Fibroblast of gingiva (primary cell): ENCODE measurements around the gene SORCS1.
"Not testable (repeated sequence)": the region's sequence is repeated elsewhere in the genome, so short reads cannot be mapped to it uniquely, and the experiment has no call there.

Source experiments
- DNase-seq: peaks from one replicate; pipeline ENCODE4 v3.0.0-alpha.2; 2011; ENCODE audit warnings: low read depth

SORCS1 gene

GRCh38 chr10:107043461-107043860, 121.0 kb downstream of the SORCS1 start:
- DNase-seq: no peak

- DNase-seq: no peak
Measured at GRCh38 chr10:107037192-107038122, 127.0 kb downstream of the SORCS1 start.

- DNase-seq: no peak
Measured at GRCh38 chr10:107033799-107034422, 130.6 kb downstream of the SORCS1 start.

DNA sequence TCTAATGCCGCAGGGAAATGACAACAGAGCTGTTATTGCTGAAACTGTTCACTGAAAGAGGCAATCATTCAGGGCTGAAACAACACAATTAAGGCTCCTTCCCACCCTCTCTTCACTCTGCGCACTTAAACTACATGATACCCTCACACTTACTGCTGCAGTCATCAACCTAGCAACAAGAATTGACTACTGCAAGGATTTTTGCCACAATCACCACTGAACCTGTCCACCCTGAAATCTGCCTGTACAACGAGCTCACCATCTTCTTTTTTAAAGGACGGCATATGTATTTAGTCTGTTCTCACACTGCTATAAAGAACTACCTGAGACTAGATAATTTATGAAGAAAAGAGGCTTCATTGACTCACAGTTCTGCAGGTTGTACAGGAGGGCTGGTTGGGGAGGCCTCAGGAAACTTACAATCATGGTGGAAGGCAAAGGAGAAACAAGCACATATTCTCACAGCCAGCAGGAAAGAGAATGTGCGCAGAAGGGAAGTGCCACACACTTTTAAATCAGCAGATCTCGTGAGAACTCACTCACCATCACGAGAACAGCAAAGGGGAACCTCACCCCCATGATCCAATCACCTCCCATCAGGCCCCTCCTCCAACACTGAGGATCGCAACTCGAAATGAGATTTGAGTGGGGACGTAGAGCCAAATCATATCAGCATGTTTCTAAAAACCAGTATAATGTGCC, 131.7 kb downstream of the SORCS1 start:
- no peak for DNase-seq

DNA sequence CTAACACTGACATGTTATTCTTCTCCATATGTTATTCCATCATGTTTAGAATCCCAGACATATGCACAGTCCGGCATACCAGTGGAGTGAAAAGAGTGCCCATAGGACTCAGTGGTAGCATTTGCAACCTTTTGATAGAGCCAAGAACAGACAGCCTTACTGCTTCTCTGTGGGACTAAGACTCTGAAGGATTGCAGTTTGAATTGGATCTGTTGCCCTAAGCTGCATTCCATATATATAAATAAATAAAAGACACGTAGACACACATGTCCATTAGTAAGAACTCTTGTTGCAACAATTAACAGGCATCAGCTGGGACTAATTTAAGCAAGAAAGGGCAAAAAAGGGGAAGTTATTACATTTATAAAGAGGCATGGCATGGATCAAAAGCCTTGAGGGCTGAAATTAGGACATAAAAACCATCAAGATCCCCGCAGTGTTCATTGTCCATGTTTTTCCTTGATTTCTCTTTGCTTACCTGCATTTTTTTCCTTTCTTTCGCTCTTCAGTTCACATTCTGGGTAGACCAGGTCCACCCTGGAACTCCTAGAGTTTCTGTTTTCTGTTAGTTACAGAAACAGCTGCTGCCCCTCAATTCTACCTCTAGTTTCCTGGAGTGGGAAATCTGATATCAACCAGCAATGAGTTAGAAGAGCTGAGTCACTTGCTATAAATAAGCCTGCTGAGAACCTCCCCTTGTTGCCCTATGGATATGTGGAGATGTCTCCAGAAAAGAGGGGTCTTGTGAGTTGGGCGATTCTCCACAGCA, 132.4 kb downstream of the SORCS1 start:
- DNase-seq: no peak

DNA sequence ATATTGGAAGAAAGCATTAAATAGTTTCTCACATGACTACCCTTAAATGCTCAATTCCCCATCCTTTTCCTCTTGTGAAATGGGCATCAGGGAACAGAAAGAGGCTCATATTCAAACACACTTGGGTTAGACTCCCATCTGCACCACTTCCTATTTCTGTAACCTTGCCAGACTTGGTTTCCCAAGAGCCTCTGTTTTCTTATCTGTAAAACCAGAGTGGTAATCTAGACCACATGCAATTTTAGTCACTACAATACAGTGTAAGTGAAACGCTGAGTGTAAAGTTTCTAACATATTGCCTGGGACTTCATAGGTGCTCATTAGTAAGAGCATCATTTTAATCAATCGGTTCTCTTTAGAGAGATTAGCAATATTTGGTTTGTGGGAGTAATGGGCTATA, 136.3 kb downstream of the SORCS1 start:
- DNase-seq: no peak

DNA sequence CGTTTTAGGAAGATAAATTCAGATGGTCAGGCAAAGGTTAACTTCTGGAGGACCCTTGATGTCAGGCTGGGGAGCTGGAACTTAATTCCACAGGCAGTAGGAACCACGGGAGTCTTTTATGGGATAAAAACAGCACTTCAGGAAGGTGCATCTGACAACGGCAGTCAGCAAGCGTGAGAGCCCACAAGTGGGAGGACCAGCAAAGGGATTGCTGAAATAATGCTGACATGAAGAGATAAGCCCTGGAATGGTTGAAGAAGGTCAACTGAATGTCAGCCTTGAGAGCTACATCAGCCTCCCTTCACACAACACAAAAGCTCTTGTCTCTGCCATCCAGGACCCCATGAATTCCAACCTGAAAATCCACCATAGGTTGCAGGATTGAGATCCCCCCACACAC, 138.8 kb downstream of the SORCS1 start:
- no peak for DNase-seq

- not testable (repeated sequence) for DNase-seq
Measured at GRCh38 chr10:107024033-107024432, 140.5 kb downstream of the SORCS1 start.

GRCh38 chr10:107022600-107023354, 141.7 kb downstream of the SORCS1 start:
- no peak for DNase-seq

- no peak for DNase-seq
Measured at GRCh38 chr10:107019154-107019553, 145.4 kb downstream of the SORCS1 start.

DNA sequence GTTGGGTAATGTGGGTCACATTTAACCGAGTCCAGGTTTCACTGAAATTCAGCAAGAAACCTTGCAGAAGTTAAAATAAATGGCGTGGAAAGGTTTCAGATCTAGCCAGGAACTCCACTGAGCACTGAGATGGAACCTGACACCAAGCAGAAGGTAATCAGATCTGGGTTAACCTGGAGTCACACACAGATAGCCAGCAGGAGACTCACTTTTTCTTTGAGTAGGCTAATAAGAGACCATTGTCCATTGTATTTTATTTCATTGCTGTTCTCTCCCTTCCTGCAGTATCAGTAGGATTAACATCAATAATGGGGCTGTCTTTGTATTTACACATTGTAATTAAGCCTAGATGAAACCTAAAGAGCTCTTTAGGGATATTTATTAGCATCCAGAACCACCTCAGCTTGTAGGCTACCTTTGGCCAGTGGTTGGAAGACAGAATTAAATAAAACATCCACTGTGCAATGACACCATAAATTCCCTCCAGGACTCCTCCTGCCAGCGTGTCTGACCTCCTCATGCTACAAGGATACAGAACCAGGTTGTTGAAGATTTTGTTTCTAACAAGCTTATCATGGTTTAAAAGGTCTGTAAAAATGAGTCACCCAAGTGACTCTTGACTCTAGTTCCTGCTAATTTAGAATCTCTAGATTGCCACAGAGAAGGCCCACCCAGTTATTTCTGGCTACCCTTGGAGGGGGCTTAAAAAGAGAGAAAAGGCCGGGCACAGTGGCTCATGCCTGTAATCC, 151.1 kb downstream of the SORCS1 start:
- DNase-seq: no peak

DNA sequence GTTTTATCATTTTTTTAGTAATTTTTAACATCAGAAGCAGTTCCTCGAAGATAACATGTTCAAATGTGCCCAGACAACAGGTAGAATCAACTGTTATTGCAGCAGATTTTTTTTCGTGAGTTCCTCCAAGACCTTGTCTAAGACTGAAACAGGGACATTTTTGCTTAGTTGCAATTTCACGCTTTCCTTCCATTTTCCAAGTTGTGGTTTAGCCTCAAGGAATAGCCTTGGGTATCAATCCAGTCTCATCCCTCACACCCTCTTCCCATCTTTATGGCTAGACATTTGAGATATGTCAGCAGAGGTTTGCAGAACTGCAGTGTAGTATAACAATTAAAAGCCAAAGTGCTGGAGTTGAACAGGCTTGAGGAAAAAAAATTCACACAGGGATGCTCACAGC, 152.5 kb downstream of the SORCS1 start:
- no peak for DNase-seq

- DNase-seq: no peak
Measured at GRCh38 chr10:107011105-107011504, 153.4 kb downstream of the SORCS1 start.

- DNase-seq: no peak
Measured at GRCh38 chr10:107010531-107010930, 154.0 kb downstream of the SORCS1 start.

GRCh38 chr10:107004362-107004761, 160.1 kb downstream of the SORCS1 start:
- no peak for DNase-seq

- no peak for DNase-seq
Measured at GRCh38 chr10:107002068-107002467, 162.4 kb downstream of the SORCS1 start.

DNA sequence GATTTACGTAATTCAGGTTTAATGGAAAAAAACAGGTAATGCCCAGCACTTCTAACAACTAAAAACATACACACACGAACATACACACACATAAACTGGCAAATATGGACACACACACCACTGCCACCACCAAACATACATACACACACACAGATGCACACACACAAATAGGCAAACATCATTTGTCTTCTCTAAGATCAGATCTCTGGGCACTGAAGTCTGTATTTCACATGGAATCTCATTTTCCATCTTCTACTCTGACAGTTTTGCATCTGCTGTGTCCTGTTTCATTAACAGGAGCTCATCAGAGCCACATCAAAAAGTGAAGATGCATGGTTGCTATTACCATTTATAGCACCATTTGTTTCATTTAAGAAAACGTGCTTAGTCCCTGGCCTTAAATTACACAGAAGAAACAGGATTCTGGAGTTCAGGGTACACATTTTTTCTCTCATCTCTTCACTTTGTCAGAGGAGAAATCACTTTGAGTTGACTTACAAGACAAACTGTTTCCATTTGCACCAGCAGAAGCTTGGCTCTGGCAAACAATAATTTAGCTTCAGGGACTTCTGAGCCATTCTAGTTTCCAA, 165.3 kb downstream of the SORCS1 start:
- no peak for DNase-seq

DNA sequence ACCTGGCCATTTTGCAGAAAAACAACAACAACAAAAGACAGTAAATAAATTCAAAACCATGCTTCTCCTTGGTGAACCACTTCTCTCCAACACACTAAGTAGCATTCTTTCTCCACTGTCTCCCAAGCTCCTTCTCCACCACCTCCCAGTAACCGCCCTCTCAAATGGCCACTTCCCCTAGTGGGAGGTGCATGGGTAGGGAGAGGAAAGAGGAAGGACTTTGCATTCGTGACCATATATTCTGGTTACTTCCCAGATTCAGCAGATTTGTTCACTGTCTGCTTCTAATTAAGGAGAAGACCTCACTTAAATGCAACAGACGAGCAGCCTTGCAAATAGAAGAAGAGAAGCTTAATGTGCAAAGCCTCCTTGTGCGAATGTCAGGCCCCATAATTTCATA, 166.8 kb downstream of the SORCS1 start:
- no peak for DNase-seq

GRCh38 chr10:106996510-106996909, 168.0 kb downstream of the SORCS1 start:
- DNase-seq: no peak

- DNase-seq: no peak
Measured at GRCh38 chr10:106992055-106992454, 172.5 kb downstream of the SORCS1 start.
